GM18526 (cell line): ENCODE data around the gene ZNF429.

Source experiments
- POLR2A ChIP-seq: IDR thresholded peaks from 3 replicates; pipeline ENCODE4 v1.6.1; 2011; ENCODE audit not compliant: insufficient read length; ENCODE audit errors: extremely low read depth

Gene ZNF429

DNA sequence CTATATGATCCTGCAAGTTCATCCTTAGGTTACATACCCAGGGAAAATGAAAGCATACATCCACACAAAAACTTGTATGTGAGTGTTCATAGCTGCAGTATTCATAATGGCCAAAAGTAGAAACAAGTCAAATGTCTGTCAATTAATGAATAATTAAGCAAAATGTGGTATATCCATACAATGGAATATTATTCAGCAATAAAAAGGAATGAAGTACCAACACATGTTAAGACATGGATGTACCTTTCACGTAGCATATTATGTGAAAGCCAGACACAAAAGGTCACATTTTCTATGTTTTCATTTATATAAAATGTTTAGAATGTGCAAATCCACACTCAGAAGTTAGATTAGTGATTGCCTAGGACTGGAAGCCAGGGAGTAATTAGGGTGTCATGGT is 75.4 kb downstream of the ZNF429 start:
- no peak for TF ChIP-seq POLR2A

GRCh38 chr19:21581646-21582240 is 76.3 kb downstream of the ZNF429 start:
- no peak for TF ChIP-seq POLR2A

GRCh38 chr19:21584537-21584936 is 79.1 kb downstream of the ZNF429 start:
- no peak for TF ChIP-seq POLR2A

- TF ChIP-seq POLR2A, result no peak
Observed at GRCh38 chr19:21585281-21585890, 80.0 kb downstream of the ZNF429 start.

DNA sequence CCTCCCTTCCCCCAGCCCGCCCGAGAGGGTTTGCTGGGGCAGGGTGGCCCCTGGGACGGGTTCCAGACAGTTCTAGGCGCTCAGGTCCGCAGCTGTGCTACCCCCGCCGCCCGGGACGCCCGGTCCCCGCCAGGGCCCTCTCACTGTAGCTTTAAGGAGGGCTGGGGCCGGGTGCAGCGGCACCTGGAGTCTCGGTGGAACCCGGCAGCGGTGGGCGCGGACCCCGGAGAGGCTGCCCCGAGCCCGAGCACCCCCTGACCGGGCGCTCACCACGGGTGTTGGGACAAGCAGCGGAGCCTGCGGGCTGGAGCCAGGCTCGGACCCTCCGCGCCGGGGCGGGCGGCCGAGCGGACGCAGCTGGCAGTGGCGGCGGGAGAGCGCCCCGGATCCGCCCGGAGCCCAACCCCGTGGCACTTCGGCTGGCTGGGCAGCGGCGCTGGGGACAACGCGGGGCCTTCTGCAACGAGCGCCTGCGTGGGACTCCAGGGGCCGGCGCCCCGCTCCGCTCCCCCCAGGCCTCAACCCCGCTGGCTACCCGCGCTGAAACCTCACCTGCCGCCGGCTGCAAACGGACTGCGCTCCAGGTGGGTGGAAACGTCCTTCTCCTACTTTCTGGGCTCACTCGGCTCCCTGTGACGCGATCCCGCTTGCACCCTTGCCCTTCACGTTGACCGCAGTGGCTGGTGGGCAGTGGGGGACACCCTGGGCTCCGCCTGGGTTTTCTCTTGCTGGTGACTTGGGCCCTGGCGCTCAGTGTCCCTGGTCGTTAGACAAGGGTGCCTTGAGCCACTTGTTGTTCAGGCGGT is 81.1 kb downstream of the ZNF429 start:
- no peak for TF ChIP-seq POLR2A

GRCh38 chr19:21587117-21587461 is 81.7 kb downstream of the ZNF429 start:
- TF ChIP-seq POLR2A, result no peak

DNA sequence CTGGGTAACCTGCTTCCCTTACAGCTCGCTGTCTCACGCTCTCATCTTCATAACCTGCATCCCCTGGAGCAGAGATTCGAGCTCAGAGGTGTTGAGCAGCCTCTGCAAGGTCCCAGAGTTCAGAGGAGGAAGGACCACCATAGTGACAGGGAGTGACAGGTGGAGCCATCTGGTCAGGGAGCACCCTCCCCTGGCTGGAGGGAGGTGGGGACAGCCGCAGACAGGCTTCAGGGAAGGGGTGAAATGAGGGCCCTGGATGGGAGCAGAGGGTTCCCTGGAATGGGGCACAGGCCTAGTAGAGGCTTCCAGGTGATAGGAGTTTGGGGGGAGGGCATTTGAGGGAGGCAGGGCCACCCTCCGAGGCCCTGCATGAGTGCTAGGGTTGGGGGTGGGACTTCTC is 82.1 kb downstream of the ZNF429 start:
- TF ChIP-seq POLR2A, result no peak

DNA sequence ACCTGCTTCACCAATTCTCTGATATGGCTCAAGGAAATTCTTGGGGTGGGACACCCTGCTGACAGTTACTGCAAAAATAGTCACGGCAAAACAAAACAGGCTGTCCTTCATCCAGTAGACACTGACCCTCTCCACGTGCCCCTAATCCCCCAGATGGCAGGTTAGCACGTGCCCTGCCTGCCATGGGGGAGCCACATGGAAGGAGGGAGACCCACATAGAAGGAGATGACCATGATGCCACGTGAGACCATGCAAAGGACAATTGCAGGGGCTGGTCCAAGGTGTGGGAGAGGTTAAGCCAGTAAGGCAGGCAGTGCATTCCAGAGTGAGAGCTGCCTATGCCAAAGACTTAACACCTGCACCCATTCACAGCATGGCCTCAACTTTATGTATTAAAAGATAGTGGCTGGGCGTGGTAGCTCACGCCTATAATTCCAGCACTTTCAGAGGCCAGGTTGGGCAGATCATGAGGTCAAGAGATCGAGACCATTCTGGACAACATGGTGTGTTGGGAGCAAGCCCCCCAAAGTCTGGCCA is 82.7 kb downstream of the ZNF429 start:
- TF ChIP-seq POLR2A, result no peak

GRCh38 chr19:21590867-21591266 is 85.5 kb downstream of the ZNF429 start:
- TF ChIP-seq POLR2A, result no peak

GRCh38 chr19:21593008-21593481 is 87.6 kb downstream of the ZNF429 start:
- no peak for TF ChIP-seq POLR2A

DNA sequence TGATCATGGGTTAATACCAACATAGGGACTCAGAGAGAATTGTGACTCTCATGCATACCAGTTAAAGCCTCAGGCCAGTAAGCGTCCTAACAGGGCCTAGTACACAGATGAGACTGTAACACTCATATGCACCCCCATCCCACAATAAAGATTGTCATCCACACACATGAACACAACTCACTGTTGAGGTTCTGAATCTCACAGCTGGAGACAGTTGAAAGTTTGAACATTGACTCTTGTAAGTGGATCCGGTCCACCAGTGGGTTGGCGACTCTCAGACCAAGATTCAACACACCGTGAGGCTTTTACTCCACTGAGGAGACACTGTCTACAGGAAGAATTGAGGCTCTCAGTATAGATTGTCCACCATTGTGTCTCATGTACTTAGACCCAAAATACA is 88.1 kb downstream of the ZNF429 start:
- no peak for TF ChIP-seq POLR2A

- TF ChIP-seq POLR2A, result no peak
Observed at GRCh38 chr19:21593934-21594820, 88.8 kb downstream of the ZNF429 start.

- no peak for TF ChIP-seq POLR2A
Observed at GRCh38 chr19:21595185-21595584, 89.8 kb downstream of the ZNF429 start.

DNA sequence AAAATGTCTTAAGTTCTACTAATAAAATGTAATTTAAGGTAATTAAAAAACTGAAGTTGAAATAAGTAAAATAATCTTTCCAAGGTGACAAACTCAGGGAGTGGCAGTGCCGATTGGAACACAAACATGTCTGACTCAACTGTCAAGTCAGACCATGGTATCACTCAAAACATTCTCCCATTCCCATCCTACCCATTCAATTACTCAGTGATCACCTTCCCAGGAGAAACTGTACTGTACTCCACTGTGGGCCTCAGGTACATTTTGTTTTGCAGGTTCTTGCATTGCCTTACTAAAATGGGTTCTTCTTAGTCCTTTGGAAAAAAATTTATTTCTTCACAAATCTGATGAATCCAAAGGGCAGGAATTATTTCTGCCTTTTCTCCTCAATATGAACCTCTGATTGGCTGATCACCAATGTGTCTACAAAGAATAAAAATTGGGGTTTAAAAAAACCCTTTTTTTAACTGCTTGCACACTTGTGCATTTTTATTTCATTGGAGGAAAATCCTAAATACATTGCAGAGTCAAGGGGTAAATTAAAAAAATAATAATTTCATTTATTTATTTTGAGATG is 96.8 kb downstream of the ZNF429 start:
- no peak for TF ChIP-seq POLR2A
